GM18505 (cell line): ENCODE results near the gene MAP3K7CL.

Source experiments
- ATAC-seq: cut with Tn5 transposase; IDR thresholded peaks from one replicate; pipeline ENCODE4 v1.9.1; 2021; ENCODE audit not compliant: unreplicated experiment
- POLR2A ChIP-seq: IDR thresholded peaks from 4 replicates; pipeline ENCODE4 v1.6.1; 2011; ENCODE audit warnings: borderline replicate concordance; ENCODE audit not compliant: insufficient read depth, insufficient read length; ENCODE audit errors: extremely low read depth

The MAP3K7CL gene, protein sequence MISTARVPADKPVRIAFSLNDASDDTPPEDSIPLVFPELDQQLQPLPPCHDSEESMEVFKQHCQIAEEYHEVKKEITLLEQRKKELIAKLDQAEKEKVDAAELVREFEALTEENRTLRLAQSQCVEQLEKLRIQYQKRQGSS

GRCh38 chr21:29130270-29130969, at the start of gene MAP3K7CL:
TSS of gene MAP3K7CL (plus strand) at chr21:29130644. CDS start at chr21:29133345, 2,701 bp downstream.
- ATAC-seq, result no peak
- TF ChIP-seq POLR2A, result no peak

DNA sequence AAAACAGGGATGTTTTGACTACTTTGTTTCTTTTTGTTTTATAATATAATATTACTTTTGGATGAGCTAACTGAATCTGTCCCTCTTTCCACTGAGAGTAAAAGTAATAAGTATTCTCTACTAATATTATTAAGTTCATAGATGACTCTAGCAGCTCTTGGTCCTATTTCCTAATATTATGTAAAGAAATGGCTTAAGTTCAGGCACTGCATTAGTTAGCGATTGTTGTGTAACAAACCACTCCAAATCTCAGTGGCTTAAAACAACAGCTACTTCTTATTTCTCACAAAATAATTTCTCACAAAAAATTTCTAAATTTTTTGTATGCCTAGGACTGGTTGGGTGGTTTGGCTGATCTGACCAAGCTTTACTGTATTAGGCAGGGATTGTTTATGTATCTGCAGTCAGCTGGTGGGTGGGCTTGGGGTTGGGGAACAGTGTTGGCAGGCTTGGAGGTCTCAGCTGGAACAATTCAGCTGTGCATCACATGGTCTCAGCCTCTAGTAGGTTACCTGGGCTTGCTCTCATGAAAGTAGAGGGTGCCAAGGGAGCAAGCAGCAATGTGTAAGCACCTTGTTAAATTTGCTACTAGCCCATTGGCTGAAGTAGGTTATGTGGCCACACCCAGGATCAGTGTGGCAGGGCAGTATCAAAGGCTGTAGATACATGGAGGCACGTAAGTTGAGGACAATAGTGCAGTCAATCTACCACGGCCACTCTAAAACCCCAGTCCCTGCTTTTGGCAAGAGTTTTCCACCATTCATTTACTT, 48.2 kb upstream of the MAP3K7CL start:
- no peak for TF ChIP-seq POLR2A
- ATAC-seq, result no peak

- no peak for TF ChIP-seq POLR2A
Observed at GRCh38 chr21:29083306-29083705, 47.1 kb upstream of the MAP3K7CL start.

GRCh38 chr21:29084372-29084771, 46.1 kb upstream of the MAP3K7CL start:
- no peak for TF ChIP-seq POLR2A
- no peak for ATAC-seq

More at GRCh38 chr21:29083306-29083705, 47.1 kb upstream of the MAP3K7CL start:
- no peak for ATAC-seq

GRCh38 chr21:29085106-29085752, 45.2 kb upstream of the MAP3K7CL start:
- no peak for TF ChIP-seq POLR2A
- ATAC-seq, result no peak

- no peak for TF ChIP-seq POLR2A
- ATAC-seq, result no peak
Observed at GRCh38 chr21:29091033-29091432, 39.4 kb upstream of the MAP3K7CL start.

DNA sequence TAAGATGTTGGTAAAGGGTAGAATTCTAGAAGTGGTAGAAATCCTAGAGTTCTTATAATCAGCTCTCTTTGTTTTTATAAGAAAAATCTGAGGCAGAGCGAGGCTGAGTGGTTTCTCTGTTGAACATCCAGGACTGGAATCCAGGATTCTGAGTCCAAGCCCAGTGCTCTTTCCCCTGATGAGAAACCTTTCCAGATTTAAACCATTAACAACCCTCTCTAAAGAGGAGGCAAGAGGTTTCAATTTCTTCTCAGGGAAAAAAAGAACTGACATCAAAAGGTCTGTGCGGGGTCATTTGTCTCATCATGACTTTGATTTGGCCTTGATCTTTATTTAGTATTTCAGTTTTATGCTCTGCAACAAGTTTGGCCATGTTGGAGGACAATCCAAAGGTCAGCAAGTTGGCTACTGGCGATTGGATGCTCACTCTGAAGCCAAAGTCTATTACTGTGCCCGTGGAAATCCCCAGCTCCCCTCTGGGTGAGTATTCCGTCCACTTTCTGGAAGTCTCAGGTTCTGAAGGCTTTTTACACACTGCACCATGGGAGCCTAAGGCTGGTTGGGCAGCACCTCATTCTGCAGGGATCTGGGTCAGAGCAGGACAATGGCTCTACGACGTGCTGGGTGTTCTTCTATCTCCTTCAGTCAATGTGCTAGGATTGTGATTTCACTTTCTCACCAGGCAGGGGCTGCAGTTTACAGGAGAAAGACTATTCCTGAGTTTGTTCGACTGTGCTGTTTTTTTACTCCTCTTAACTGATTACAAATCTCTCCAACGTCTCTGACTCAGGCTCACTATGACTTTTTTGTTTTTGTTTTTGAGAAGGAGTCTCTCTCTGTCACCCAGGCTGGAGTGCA, 38.1 kb upstream of the MAP3K7CL start:
- no peak for ATAC-seq

GRCh38 chr21:29096218-29097015, 34.0 kb upstream of the MAP3K7CL start:
- no peak for ATAC-seq
- TF ChIP-seq POLR2A, result no peak

More for the DNA sequence above, 38.1 kb upstream of the MAP3K7CL start:
- no peak for TF ChIP-seq POLR2A

DNA sequence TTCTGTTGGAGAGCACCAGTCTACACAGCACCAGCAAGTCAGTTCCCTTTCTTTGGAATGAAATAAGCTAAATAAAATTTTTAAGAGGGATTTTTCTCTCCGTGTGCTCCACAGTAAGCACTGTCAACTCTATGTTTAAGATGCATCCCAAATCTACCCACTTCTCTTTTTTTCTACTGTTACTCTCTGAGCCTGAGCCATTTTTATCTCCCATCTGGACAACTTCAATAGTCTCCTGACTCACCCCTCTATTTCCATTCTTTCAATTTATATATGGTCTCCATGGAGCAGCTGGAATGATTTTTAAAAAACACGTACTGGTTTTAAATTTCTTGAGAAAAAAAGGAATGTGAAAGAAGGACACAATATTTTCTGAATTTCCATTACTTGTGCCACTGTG, 32.3 kb upstream of the MAP3K7CL start:
- no peak for ATAC-seq
- TF ChIP-seq POLR2A, result no peak

GRCh38 chr21:29102791-29103257, 27.6 kb upstream of the MAP3K7CL start:
- no peak for ATAC-seq
- TF ChIP-seq POLR2A, result no peak

GRCh38 chr21:29104239-29104708, 26.2 kb upstream of the MAP3K7CL start:
- no peak for TF ChIP-seq POLR2A
- no peak for ATAC-seq
